Activated CD8-positive, alpha-beta memory T cell treated with anti-CD3 and anti-CD28 coated beads for 1 hour (primary cell): ENCODE results near the gene GNAT2.
"Not testable (repeated sequence)": the region's sequence is repeated elsewhere in the genome, so short reads cannot be mapped to it uniquely, and the experiment has no call there.

Experiments used
- DNase-seq, 2 donors: peaks; one replicate each; pipeline ENCODE4 v3.0.0-alpha.2; 2020; ENCODE audit warnings: low read depth in 1 of 2; ENCODE audit errors: extremely low read depth in 1 of 2

Gene GNAT2

GRCh38 chr1:109619576-109620400 lies at the start of gene GNAT2, which contains the start of gene AMPD2:
Gene GNAT2, minus strand, starts transcription at chr1:109619616. Its CDS starts 6,746 bp downstream, at chr1:109612870.
Gene AMPD2, plus strand, starts transcription at chr1:109619837. Its CDS starts 1,339 bp downstream, at chr1:109621176.
- DNase-seq: peak; percentile 19 to 55

- no peak for DNase-seq
Observed at GRCh38 chr1:109668123-109668775, 48.8 kb upstream of the GNAT2 start.

GRCh38 chr1:109667452-109668122 lies 48.2 kb upstream of the GNAT2 start, which contains the start of gene GSTM2:
Gene GSTM2, plus strand, starts transcription at chr1:109668057. Its CDS starts 59 bp downstream, at chr1:109668116.
- peak; percentile 48 to 55 for DNase-seq

GRCh38 chr1:109664671-109665070 lies 45.3 kb upstream of the GNAT2 start:
- no peak for DNase-seq

- no peak for DNase-seq
Observed at GRCh38 chr1:109661391-109661790, 42.0 kb upstream of the GNAT2 start.

- not testable (repeated sequence) for DNase-seq
Observed at GRCh38 chr1:109660691-109661026, 41.2 kb upstream of the GNAT2 start.

GRCh38 chr1:109659997-109660690 lies 40.7 kb upstream of the GNAT2 start:
- DNase-seq: no peak

GRCh38 chr1:109659145-109659544 lies 39.7 kb upstream of the GNAT2 start:
- DNase-seq: no peak

GRCh38 chr1:109658533-109659042 lies 39.2 kb upstream of the GNAT2 start:
- DNase-seq: no peak

GRCh38 chr1:109657970-109658369 lies 38.6 kb upstream of the GNAT2 start:
- DNase-seq: no peak

GRCh38 chr1:109657395-109657794 lies 38.0 kb upstream of the GNAT2 start:
- no peak for DNase-seq

- peak; percentile 5 to 50 for DNase-seq
Observed at GRCh38 chr1:109655615-109656519, 36.5 kb upstream of the GNAT2 start, which contains the start of gene GSTM4. Gene GSTM4, plus strand, starts transcription at chr1:109656099. Its CDS starts 291 bp downstream, at chr1:109656390.

GRCh38 chr1:109654519-109654918 lies 35.1 kb upstream of the GNAT2 start:
- DNase-seq: no peak

GRCh38 chr1:109653306-109653705 lies 33.9 kb upstream of the GNAT2 start:
- DNase-seq: no peak

GRCh38 chr1:109652402-109652801 lies 33.0 kb upstream of the GNAT2 start:
- no peak for DNase-seq

- DNase-seq: no peak
Observed at GRCh38 chr1:109650609-109651008, 31.2 kb upstream of the GNAT2 start.

GRCh38 chr1:109649491-109649914 lies 30.1 kb upstream of the GNAT2 start:
- no peak for DNase-seq

- DNase-seq: no peak
Observed at GRCh38 chr1:109644670-109645069, 25.3 kb upstream of the GNAT2 start.

GRCh38 chr1:109643385-109644230 lies 24.2 kb upstream of the GNAT2 start:
- DNase-seq: peak; percentile 71 to 82
